Measurements from ENCODE around the gene FAM25G.
"Not testable (repeated sequence)": the region's sequence is repeated elsewhere in the genome, so short reads cannot be mapped to it uniquely, and the experiment has no call there.

Gene FAM25G

DNA sequence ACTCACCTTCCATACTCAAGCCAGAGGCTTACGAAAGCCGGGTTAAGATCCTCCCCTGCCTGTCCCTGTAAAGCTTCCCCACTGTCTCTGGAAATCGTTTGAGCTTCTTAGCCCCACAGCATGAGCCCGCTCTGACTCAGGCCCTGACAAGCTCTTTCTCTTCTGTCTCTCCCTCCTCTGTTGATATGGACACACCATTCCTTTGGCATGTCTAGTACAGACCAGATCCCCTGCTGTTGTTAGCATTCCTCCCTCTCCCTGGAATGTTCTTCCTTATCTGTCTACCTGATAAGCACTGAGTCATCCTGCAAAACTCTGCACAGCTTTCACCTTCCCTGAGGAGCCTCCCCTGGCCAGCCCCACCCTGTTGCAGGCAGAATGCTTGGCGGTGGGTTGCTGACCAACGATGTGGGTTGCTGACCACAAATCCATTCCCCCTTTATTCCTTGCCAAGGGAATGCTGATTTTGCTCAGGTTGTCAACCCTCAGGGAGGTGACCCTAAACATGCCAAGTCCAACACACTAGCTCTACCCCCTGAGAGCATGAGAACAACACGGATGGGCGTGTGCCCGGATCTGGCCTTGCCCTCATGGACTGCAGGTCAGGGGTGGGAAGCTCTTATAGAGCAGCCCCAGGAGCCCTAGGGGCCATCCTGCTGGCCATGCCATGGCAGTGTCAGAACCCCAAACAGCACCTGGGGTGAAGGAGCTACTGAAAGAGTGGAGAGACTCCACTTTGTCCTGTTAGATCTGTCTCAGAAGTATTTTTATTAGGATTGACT, 28.7 kb downstream of the FAM25G start:
- DNase-seq = not testable (repeated sequence)

DNA sequence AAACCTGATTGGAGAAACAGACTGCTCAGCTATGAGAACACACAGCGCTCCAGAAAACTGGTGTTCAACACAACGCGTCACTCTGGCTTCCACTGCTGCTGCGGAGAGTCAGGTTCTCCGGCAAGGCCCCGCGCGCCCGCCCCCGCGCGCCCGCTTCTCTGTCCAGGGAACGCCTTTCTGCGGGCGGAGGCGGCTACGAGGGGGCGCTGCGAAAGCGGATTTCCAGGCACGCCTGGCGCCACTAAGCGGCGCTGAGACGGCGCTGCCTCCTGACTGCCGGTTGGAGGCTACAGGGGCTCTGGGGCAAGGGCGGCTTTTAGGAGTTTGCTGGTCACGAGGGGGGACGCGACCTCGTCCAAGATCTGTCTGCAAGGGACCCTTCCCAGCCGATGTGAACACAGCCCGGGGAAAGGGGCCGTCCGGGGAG, 30.2 kb downstream of the FAM25G start:
- DNase-seq = not testable (repeated sequence)

DNA sequence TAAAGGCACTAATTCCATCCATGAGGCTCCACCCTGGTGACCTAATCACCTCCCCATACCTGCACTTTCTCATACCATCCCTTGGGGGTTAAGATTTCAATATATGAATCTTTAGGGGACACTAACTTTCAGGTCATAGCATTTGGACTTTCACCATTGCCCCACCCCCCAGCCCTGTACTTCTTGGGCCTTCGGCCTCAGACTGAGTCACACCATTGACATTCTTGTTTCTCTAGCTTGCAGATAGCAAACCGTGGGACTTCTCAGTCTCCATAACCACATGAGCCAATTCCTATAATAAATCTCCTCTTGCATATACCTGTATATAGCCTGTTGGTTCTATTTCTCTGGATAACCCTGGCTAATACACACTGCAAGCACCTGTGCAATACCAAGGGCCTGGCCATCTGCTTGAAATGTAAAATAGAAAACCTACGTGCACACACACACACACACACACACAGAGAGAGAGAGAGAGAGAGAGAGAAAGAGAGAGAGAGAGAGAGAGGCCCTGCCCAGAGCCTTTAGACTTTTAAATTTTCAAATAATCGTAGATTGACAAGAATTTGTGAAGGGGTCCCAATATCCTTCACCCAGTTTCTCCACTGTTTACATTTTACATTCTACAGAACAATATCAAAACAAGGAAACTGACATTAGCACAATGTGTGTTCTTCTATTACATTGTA, 32.9 kb downstream of the FAM25G start:
- DNase-seq = no peak

DNA sequence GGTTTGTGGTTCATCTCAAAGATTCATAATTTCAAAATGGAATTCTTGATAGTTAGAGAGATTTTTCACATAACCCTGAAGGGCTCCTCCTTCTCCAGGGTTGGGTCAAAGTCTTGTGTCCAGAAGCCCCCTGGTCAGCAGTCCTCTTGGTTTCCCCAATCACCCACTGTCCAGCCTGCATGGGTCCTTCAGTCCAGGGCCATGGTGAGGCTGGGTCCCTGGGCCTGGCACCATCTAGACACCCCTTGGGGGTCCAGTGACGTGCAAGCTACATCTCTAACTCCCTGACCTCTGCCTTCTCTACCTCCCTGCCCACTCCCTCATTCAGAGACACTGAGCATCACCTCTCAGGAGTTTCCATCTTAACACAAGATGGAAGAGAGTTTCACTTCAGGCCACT, 33.7 kb downstream of the FAM25G start:
- DNase-seq = no peak

DNA sequence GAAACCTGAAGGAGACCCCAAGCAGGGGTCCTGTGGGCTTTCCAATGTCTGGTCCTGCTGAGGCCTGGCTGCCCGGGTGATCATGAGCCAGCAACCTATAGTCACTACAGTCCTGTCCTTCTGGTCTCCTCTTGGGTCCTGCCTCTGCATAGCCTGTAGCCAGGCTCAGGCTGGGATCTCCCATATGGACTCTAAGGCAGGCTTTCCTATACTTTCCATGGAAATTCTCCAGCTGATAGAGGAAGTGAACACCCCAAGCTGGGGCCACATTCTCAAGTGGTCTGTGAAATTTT, 34.0 kb downstream of the FAM25G start:
- DNase-seq = no peak

DNA sequence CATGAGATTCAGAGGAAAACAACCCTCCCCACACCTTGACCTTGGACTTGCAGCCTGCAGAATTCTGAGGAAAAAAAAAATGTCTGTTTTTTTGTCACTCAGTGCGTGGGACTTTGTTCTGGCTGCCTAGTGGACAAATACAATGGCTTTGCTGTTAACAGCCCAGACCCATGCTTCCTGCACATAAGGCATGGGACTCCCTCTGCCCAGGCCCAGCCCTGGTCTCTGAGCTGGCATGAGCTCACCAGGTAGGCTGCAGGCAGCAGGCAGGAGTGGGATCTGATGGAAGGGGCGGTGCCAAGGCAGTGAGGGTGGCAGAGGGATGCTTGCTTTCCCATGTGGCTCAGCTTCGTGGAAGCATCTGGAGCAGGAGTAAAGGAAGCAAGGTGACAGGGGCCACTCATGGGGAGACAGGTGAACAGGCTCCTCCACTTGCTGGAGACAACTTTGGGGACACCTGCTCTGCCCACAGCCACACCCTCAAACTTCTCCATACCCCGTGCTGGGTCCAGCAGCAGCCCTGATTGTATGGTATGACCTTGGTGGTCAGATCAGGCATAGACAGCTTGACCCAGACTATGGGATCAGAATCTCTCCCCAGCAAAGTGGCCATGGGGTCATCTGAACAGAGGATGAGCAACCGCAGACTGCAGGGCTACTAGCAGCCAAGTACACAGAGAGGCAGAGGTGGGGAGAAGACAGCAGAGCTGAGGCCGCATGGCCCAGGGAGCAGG, 34.5 kb downstream of the FAM25G start:
- no peak for DNase-seq

DNA sequence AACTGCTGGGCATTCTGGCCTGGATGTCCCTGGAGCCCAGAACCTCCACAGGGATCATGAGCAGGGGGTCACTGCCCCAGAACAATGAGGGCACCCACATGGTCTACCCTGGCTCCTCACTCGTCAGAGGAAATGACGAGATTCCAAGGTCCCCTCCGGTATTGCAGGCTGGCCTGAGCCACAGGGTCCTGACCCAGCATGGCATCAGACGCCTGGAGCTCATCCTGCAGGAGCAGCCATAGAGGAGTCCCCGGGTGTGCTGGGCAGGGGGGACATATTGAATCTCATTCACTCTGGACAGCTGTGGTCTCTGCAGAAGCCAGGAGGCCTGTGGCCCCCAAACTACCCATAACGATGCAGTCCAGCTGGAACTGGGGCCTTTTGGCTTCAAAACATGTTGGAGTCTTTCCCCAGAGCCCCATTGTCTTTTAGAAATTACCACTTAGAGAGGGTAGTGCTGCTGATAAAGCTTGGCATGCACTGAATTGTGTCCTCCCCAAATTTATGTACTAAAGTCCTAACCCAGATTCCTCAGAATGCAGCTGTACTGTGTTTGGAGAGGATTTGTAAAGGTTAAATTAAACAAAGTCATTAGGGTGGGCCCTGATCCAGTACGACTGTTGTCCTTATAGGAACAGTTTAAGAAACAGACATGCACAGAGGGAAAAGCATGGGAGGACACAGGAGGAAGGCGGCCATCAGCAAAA, 35.3 kb downstream of the FAM25G start:
- DNase-seq = no peak

DNA sequence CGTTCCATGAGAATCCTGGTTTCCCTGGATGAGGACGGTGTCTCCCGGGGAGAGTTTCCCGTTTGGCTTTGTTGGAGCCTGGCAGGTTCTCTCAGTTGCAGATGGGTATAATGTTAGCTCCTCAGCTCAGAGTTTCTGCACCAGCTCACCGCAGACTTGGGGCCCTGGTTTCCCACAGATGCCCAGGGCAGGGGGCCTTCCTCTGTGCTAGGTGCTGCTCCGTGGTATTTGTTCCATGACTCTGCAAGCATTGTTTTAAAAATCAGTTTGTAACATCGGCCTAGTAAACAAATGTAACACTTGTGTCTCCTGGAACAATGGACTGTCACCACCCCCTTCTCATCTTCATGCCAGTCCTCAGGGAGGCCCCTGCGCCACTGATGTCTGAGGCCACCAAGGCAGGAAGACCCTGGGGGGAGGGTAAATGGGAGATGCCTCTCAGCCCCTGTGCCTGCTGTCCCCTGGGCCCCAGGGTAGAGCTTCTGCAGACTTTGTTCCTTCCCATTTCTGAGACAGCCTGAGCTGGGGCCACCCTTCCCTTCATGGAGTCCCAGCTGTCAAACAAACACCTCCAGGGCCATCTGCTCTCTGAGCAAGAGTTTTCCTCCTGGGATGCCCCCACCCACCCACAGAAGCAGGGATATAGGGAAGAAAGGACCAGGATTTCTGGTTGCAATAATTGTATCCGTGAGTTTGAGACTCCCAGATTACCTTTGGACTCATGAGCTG, 36.0 kb downstream of the FAM25G start:
- DNase-seq = not testable (repeated sequence)

DNA sequence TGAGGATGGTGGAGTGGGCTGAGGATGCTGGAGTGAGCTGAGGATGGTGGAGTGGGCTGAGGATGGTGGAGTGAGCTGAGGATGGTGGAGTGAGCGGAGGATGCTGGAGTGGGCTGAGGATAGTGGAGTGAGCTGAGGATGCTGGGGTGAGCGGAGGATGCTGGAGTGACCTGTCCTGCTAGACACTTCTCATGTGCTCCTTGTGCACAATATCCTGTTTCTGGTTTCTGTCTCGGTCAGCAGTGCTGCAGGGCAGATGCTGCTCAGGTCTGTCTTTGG, 36.8 kb downstream of the FAM25G start:
- no peak for DNase-seq

DNA sequence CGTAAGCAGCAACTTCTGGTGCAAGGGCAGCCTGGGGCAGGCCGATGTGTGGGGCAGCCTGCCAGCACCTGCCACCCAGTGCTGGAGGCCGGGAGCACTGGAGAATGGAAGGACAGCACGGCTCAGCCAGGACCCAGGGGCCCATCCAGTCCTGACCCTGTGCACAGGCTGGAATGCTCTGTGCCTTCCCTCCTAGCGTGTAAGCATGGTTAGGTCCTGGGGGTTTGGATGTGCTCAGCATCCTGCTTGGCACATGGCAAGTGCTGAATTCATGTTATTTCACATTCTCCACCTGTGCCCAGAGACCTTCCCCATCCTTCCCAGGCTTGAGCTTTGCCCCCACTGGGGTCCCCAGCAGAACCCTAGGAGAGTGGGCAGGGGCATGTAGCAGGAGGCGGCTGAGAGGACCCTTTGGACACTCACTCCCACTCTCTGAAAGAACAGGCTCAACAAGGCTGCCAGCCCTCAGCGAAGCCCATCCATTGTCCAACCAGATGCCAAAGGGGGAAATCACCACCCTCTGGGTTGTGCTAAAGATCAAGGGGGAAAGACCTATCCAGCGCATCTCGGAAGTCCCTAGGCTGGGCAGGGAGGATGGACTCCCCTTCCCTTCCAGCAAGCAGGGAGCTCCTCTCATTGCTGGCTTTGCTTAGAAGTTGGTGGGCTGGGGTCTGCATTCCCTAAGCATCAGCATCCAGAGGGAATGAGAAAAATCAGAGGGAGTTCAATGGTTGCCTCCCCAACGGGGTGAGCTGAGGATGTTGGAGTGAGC, 37.3 kb downstream of the FAM25G start:
- no peak for DNase-seq

DNA sequence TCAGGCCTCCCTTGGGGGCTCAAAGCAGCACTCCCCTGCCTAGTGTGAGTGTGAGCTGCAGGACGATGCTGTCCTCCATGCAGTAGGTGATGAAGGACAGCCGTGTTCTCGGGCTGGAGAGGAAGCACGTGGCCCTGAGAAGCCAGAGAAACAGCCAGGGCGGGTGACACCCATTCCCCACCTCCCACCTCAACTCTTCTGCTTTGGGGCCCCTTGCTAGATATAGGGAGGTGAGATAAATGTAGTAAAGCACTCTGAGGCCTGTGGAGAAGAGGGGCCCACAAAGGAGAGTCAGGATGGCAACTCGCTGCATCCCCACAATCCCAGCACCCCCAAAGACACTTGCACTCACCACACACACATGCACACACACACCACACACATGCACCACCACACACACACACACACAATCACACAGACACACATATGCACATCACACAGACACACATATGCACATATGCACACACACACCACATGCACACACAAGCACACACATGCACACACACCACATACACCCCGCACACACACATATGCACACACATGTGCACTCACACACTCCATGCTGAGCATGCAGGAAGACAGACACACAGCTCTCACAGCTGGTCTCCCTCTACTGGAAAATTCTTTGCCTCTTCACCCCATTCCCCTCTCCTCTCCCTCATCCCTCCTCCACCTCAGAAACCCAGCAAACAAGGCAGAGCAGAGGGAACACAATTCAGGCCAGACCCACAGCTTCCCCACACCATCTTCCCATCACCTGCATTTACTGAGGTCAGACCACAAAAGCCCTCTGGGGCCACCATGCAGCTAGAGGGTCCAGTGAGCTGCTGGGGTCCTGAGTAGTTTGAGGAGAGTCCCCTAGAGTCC, 38.1 kb downstream of the FAM25G start:
- no peak for DNase-seq

DNA sequence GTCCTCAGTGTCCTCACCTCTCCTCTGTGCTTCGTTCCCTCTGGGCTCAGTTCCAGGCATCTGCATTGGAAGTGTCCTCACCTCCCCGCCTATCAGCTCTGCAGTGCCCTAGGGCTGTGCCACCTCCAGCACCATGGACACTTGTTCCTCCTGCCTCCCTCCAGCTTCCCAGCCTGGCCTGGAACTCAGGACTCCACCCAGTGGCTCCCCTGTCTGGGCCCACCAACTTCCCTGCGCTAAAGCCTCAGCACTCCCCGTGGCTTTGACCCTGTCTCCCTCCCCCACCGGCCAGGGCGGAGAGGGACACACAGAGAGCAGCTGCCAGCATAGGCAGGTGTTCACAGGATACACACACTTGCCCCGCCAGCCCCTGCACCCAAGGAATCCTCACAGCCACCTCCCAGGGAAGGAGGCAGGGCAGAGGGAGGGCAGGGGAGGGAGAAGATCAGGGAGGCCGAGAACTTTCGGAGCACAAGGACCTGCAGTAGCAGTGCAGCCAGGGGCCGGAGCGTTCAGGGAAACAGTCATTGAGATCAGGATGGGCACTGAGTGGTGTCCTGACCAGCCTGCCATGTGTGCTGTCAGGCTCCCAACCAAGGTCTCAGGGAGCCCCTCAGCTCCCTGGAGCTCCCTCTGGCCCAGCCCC, 38.9 kb downstream of the FAM25G start:
- DNase-seq = no peak

DNA sequence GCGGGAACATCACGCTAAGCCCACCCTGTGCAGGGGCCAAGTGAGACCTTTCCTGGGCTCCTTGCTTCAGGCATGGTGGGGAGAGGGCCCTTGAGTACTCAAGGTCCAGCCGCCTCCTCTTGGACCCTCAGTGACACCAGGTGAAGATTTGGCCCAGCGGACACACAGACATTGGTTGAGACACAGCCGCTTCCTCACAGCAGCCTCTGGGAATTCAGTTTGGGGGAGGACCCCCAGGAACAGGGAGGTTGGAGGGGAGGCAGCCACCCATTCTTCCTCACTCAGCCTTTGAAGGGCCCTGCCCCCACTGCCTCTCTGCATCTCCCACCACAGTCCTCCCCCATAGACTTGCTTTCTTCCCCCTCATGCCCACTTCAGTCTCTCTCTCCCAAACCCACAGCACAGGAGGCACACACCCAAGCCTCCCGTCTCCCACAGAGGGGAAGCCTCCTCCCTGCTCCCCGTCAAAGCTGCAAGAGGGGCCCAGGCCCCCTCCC, 39.5 kb downstream of the FAM25G start:
- DNase-seq = no peak

DNA sequence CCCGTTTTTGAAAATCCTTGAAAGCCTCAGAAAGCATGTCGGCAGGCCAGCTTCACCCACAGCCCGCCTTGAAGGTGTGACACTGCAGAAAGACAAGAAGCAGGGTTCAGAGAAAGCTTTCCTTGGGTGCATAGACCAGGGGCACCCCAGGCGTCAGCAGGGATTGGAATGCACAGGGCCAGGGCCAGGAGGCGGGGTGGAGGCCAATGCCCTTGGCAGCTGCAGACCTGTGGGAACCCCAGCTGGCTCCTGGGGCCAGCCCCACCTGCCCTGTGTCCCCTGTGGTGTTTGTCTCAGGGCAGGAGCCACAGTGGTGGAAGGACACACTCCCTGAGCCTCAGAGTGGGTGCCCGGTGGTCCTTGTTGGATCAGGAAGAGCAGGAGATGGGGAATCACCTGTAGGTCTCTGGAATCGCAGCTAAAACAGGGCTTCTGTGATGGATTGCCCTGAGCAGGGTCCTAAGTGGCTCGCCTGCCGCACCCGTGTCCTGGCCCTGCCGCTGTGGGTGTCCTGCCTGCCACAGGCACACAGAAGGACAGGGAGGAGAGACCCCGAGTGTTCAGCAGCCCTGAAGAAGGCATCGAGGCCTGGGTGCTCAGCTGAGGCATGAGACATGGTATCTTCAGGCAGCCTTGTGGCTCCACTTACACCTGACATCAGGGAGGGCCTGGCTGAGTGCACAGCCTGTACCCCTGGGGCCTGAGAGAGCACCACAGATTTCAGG, 40.1 kb downstream of the FAM25G start:
- DNase-seq = no peak

DNA sequence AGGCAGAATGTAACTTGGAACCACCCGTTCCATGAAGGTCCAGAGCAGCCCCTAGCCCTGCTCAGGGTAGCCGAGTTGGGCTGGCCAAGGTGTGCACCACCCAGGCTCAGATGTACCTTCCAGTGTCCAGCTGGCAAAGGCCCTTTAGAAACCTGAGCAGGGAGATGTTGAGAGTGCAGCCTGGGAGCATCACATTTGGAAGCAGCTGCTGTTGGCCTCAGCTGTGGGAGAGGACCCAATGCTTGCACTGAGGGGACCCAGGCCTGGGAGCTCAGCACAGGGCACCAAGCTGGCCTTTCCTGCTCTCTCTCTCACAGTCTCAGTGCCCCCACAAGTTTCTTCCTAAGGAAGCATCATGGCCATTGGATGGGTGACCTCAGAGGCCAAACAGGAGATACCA, 41.1 kb downstream of the FAM25G start:
- no peak for DNase-seq

DNA sequence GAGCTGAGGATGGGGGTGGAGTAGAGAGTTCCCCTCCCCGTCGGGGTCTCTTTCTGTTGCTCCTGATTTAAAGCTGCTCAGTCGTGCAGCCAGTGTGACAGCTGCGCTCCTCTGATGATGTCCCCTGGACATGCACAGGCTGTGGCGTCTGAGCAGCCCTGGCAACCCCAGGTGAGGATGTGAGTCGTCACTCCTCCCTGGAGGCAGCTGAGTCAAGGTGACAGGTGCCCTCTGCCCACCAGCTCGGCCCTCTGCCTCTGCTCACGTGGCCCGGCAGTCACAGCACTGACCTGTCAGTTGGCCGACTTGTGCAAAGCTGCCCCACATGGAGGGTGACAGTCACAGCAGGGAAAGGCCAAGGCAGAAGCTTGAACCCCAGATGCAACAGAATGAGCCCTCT, 41.5 kb downstream of the FAM25G start:
- DNase-seq = no peak

DNA sequence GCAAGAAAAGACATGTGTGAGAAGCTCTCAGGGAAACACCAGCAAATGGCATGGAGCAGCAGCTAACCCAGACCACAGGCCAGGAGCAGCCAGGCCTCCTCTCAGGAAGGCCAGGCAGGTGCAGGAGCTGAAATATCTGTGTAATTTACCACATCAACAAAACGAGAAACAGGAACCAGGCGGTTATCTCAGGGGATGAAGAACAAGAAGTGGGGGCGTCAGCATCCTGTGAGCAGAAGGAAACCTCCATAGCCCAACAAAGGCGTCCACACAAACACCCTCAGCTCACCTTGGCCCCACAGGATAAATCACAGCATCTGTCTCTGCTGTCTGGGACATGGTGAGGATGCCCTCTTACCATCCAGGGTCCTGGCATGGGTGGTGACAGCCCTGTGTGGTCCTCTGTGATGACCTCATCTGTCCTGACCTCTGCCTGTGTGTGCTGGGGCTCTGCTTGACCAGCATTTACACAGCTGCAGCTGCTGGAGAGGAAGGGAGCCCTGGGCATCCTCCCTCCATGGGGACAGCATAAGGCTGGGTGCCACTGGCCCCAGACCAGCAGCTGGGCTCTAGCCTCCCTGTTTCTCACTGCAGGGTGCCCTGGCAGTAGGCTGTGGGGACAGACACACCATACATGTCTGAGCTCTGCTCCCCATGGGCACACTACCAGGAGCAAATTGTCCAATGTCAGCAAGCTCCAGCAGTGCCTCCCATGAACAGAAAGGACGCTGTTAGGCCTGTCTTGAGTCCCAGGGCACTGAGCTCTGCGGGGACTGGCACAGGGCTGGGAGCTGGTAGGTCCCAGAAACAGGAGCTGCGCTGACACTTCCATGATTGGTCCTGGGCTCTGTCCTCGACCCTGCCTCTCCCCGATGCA, 42.2 kb downstream of the FAM25G start:
- DNase-seq = no peak

DNA sequence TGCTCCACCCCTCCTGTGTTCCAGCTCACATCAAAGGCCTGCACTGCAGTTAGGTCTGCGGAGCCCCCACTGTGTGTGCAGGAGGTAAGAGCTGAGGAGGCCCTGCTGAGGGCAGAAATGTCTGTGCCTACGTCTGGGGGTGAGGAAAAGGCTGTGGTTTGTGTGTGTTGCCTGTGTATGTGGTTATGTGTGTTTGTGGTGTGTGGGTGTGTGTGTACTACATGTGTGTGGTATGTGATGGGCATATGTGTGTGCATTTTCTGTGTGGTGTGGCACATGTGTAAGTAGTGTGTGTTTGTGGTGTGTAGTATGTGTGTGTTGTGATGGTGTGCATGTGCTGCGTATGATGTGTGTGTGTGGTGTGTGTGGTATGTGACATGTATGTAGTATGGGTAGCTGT, 43.8 kb downstream of the FAM25G start:
- DNase-seq = no peak

DNA sequence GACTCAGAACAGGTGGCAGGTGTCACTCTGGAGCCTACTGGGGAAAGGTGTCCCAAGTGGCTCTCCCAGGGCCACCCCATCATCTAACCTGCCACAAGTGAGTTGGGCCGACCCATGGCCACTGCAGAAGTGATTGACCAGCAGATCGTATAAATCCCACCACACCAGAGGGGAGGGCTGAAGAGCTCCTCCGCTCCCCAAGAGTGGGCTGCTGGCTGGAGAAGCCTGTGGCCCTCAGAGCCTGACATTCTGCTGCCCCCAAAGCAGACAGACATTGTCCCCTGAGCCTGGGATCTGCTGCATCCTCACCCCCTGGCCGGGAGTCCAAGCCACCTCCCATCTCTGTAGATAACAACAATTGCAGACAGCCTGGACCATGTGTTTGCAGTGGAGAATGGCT, 44.3 kb downstream of the FAM25G start:
- no peak for DNase-seq
